Endodermal cell (in vitro differentiated cells): Measurements from ENCODE around the gene POC5. TPM values are rescaled to one million over a fixed set of nuclear protein-coding genes. Genes with fewer than 3 reads are reported as not detected.

Experiments
- DNase-seq: peaks from one replicate; pipeline ENCODE4 v3.0.0-alpha.2; 2017
- H3K27ac ChIP-seq: 2 replicates; pipeline ENCODE4 v1.5.1; 2013; ENCODE audit warnings: mild to moderate bottlenecking, low read depth, low read length, moderate library complexity
- H3K27me3 ChIP-seq: 2 replicates; pipeline ENCODE4 v1.6.1; 2013; ENCODE audit warnings: mild to moderate bottlenecking, low read length, moderate library complexity; ENCODE audit not compliant: insufficient read depth, control insufficient read depth, poor library complexity, severe bottlenecking
- H3K36me3 ChIP-seq: 2 replicates; pipeline ENCODE4 v1.7.0; 2013; ENCODE audit warnings: mild to moderate bottlenecking, low read length, moderate library complexity; ENCODE audit not compliant: control insufficient read depth, insufficient read depth
- H3K4me1 ChIP-seq: one replicate; pipeline ENCODE4 v1.7.0; 2013; ENCODE audit warnings: low read length; ENCODE audit not compliant: control insufficient read depth, insufficient read depth
- H3K4me3 ChIP-seq: 2 replicates; pipeline ENCODE4 v1.5.1; 2013; ENCODE audit warnings: mild to moderate bottlenecking, low read length, moderate library complexity
- H3K9ac ChIP-seq: 2 replicates; pipeline ENCODE4 v1.6.1; 2013; ENCODE audit warnings: mild to moderate bottlenecking, low read length, moderate library complexity; ENCODE audit not compliant: poor library complexity, severe bottlenecking; ENCODE audit errors: extremely low read depth
- H3K9me3 ChIP-seq: 2 replicates; pipeline ENCODE4 v1.6.1; 2013; ENCODE audit warnings: mild to moderate bottlenecking, low read length, moderate library complexity; ENCODE audit not compliant: control insufficient read depth
- H3K27ac Mint-ChIP-seq: 2 replicates; pipeline ENCODE4 v1.8.0; 2020; ENCODE audit warnings: mixed read lengths
- H3K27me3 Mint-ChIP-seq: 2 replicates; pipeline ENCODE4 v1.8.0; 2021; ENCODE audit warnings: mild to moderate bottlenecking, mixed read lengths; ENCODE audit not compliant: insufficient read depth
- H3K36me3 Mint-ChIP-seq: 2 replicates; pipeline ENCODE4 v1.8.0; 2020; ENCODE audit warnings: low read depth, mixed read lengths
- H3K4me1 Mint-ChIP-seq: 2 replicates; pipeline ENCODE4 v1.8.0; 2020; ENCODE audit warnings: mixed read lengths
- H3K4me3 Mint-ChIP-seq: 2 replicates; pipeline ENCODE4 v1.8.0; 2020; ENCODE audit warnings: mild to moderate bottlenecking, moderate library complexity, mixed read lengths
- H3K9me3 Mint-ChIP-seq: 2 replicates; pipeline ENCODE4 v1.8.0; 2020; ENCODE audit warnings: mild to moderate bottlenecking, mixed read lengths
- CTCF ChIP-seq: fragments of 200-600 bp; sonication (generic); conservative IDR thresholded peaks from 2 replicates; pipeline ENCODE4 v1.5.0; 2021; ENCODE audit warnings: antibody characterized with exemption, mild to moderate bottlenecking
- WGBS, 2 experiments: methylation state at CpG; one replicate each; pipeline versions ENCODE4 v1.1.5 to v1.1.7; 2013; ENCODE audit warnings: missing lambda C conversion rate in 2 of 2, mixed read lengths in 1 of 2; ENCODE audit not compliant: insufficient coverage in 1 of 2, insufficient read length in 1 of 2; 5-methylcytosine and 5-hydroxymethylcytosine counted together
- total RNA-seq, 2 donors: library from RNA; stranded (reverse); fragmentation: NEBNext Ultra II Directional in 1 of 2; extraction: Animal tissue kit (Norgen Biotek cat#: 25700) in 1 of 2; gene quantifications; 2 replicates in 1 of 2; 3 replicates in 1 of 2; pipeline ENCODE4 v1.2.1, GENCODE V29; 2021

POC5 gene
- total RNA-seq, 2 donors from 2014 or later: 10.7 to 13.8 TPM

- Histone ChIP-seq H3K27me3 (no peaks in the 10 kb centered on the region), H3K27ac (no peak overlapping the region), H3K4me3 (no peak overlapping the region), H3K9me3 (no peaks in the 10 kb centered on the region), H3K9ac (no peak overlapping the region), H3K36me3 (no peaks in the 10 kb centered on the region), H3K4me1 (peaks cover 6% of the 10 kb centered on the region)
- Mint-ChIP-seq H3K9me3 (no peaks in the 10 kb centered on the region), H3K27ac (no peak overlapping the region), H3K4me3 (no peak overlapping the region), H3K36me3 (peaks cover 9% of the 10 kb centered on the region), H3K4me1 (peaks cover 7% of the 10 kb centered on the region), H3K27me3 (no peaks in the 10 kb centered on the region)
- 65 to 92% methylated on average over 3 to 16 of the region's 16 CpGs for WGBS, 2 experiments
- no peak for TF ChIP-seq CTCF
- no peak for DNase-seq
Observed at GRCh38 chr5:75660678-75661465, 56.4 kb downstream of the POC5 start.

- WGBS, 2 experiments: 97% methylated on average over 3 of the region's 3 CpGs; no CpG with 5 or more reads in 1 of the 2 experiments
- Histone ChIP-seq H3K36me3 (no peaks in the 10 kb centered on the region), H3K9me3 (no peaks in the 10 kb centered on the region), H3K27me3 (no peaks in the 10 kb centered on the region), H3K27ac (no peak overlapping the region), H3K4me3 (no peak overlapping the region), H3K9ac (no peak overlapping the region), H3K4me1 (peaks cover 6% of the 10 kb centered on the region)
- no peaks in the 10 kb centered on the region for H3K27me3 Mint-ChIP-seq
- no peaks in the 10 kb centered on the region for H3K9me3 Mint-ChIP-seq
- no peak for DNase-seq
- H3K4me1 Mint-ChIP-seq: peaks cover 15% of the 10 kb centered on the region
- TF ChIP-seq CTCF: no peak
- no peak overlapping the region for H3K4me3 Mint-ChIP-seq
- H3K27ac Mint-ChIP-seq: no peak overlapping the region
- peaks cover 9% of the 10 kb centered on the region for H3K36me3 Mint-ChIP-seq
Observed at GRCh38 chr5:75659791-75660450, 57.3 kb downstream of the POC5 start.

- H3K4me3 ChIP-seq: no peak overlapping the region
- no peak overlapping the region for H3K27ac Mint-ChIP-seq
- H3K9me3 ChIP-seq: no peaks in the 10 kb centered on the region
Observed at GRCh38 chr5:75656311-75657003, 60.8 kb downstream of the POC5 start.

More at GRCh38 chr5:75656311-75657003, 60.8 kb downstream of the POC5 start:
- Histone ChIP-seq H3K9ac (no peak overlapping the region), H3K36me3 (no peaks in the 10 kb centered on the region), H3K27ac (no peak overlapping the region), H3K4me1 (peaks cover 6% of the 10 kb centered on the region), H3K27me3 (no peaks in the 10 kb centered on the region)
- Mint-ChIP-seq H3K4me3 (no peak overlapping the region), H3K27me3 (no peaks in the 10 kb centered on the region), H3K36me3 (no peaks in the 10 kb centered on the region), H3K9me3 (no peaks in the 10 kb centered on the region), H3K4me1 (peaks cover 18% of the 10 kb centered on the region)
- no peak for TF ChIP-seq CTCF
- DNase-seq: no peak
- 71 to 88% methylated on average over 2 to 9 of the region's 9 CpGs for WGBS, 2 experiments
